Naive thymus-derived CD4-positive, alpha-beta T cell (primary cell): ENCODE measurements around the gene DMBX1. TPM values are rescaled to one million over a fixed set of nuclear protein-coding genes. Genes with fewer than 3 reads are reported as not detected.

Experiments
- ATAC-seq: fragments of 150-1000 bp; cut with Tn5 transposase; 2 replicates; pipeline ENCODE4 v1.10.0; 2021; ENCODE audit warnings: mild to moderate bottlenecking, moderate library complexity
- CTCF ChIA-PET: fragments of 350-600 bp; sonication (Branson Sonifier 250); formaldehyde crosslinking; loops from one replicate; lab custom pipeline; 2021; ENCODE audit warnings: antibody characterized with exemption; lab: Charles Lee
- POLR2A ChIA-PET: fragments of 350-600 bp; sonication (Branson Sonifier 250); formaldehyde crosslinking; loops from one replicate; lab custom pipeline; 2021; ENCODE audit warnings: antibody characterized with exemption, inconsistent platforms; lab: Charles Lee
- DNase-seq, 9 donors: peaks; one replicate each; pipeline versions ENCODE4 v3.0.0 to v3.0.0-alpha.2; 2020 to 2022; ENCODE audit warnings: mixed read lengths in 1 of 9
- H3K27ac ChIP-seq: one replicate; pipeline ENCODE4 v1.7.0; 2013; ENCODE audit warnings: mild to moderate bottlenecking, low read depth, low read length, moderate library complexity
- H3K27me3 ChIP-seq, 2 donors: one replicate each; pipeline ENCODE4 v1.7.0; 2013; ENCODE audit warnings: low read length in 2 of 2, mild to moderate bottlenecking in 2 of 2, moderate library complexity in 2 of 2; ENCODE audit not compliant: control insufficient read depth in 2 of 2, insufficient read depth in 2 of 2
- H3K36me3 ChIP-seq, 3 experiments: 1 replicate in 2 of 3; 2 replicates in 1 of 3; pipeline ENCODE4 v1.7.0; 2013; ENCODE audit warnings: low read length in 3 of 3, mild to moderate bottlenecking in 3 of 3, moderate library complexity in 1 of 3; ENCODE audit not compliant: insufficient read depth in 3 of 3, control insufficient read depth in 2 of 3
- H3K4me1 ChIP-seq, 2 donors: one replicate each; pipeline ENCODE4 v1.7.0; 2013; ENCODE audit warnings: low read length in 2 of 2, mild to moderate bottlenecking in 2 of 2, moderate library complexity in 1 of 2; ENCODE audit not compliant: control insufficient read depth in 2 of 2, insufficient read depth in 2 of 2
- H3K4me3 ChIP-seq: 2 replicates; pipeline ENCODE4 v1.7.0; 2013; ENCODE audit warnings: mild to moderate bottlenecking, low read length
- H3K9me3 ChIP-seq, 3 experiments: 1 replicate in 2 of 3; 2 replicates in 1 of 3; pipeline ENCODE4 v1.7.0; 2013; ENCODE audit warnings: low read length in 3 of 3; ENCODE audit not compliant: control insufficient read depth in 2 of 3
- H3K27ac Mint-ChIP-seq, 9 donors: one replicate each; pipeline ENCODE4 v1.8.0; 2020 to 2022; ENCODE audit warnings: mixed read lengths in 9 of 9, mild to moderate bottlenecking in 8 of 9, moderate library complexity in 5 of 9, inconsistent platforms in 2 of 9
- H3K27me3 Mint-ChIP-seq, 5 donors: one replicate each; pipeline ENCODE4 v1.8.0; 2021 to 2022; ENCODE audit warnings: mixed read lengths in 5 of 5, mild to moderate bottlenecking in 1 of 5
- H3K36me3 Mint-ChIP-seq, 5 donors: one replicate each; pipeline ENCODE4 v1.8.0; 2020 to 2022; ENCODE audit warnings: mixed read lengths in 5 of 5, mild to moderate bottlenecking in 3 of 5, inconsistent platforms in 1 of 5
- H3K4me1 Mint-ChIP-seq, 7 donors: one replicate each; pipeline ENCODE4 v1.8.0; 2020 to 2022; ENCODE audit warnings: mixed read lengths in 7 of 7, mild to moderate bottlenecking in 3 of 7, inconsistent platforms in 1 of 7
- H3K4me3 Mint-ChIP-seq, 10 donors: one replicate each; pipeline ENCODE4 v1.8.0; 2020 to 2022; ENCODE audit warnings: mild to moderate bottlenecking in 10 of 10, mixed read lengths in 10 of 10, moderate library complexity in 6 of 10, inconsistent platforms in 2 of 10
- H3K9me3 Mint-ChIP-seq, 11 donors: one replicate each; pipeline ENCODE4 v1.8.0; 2020 to 2022; ENCODE audit warnings: mixed read lengths in 11 of 11, mild to moderate bottlenecking in 4 of 11, inconsistent platforms in 1 of 11, moderate library complexity in 1 of 11
- intact Hi-C, 2 donors: fragments of 100-400 bp; cut with micrococcal nuclease; formaldehyde crosslinking; loops; one replicate each; pipeline ENCODE4 v1.15.1; 2023
- polyA plus RNA-seq, 2 donors: library from polyadenylated mRNA; unstranded; fragments of 300-500 nt; fragmentation: Illumina TruSeq; gene quantifications; one replicate each; pipeline ENCODE4 v1.2.3, GENCODE V29; 2021
- total RNA-seq, 6 experiments: library from RNA in 5 of 6; stranded (reverse) in 5 of 6; gene quantifications; 1 replicate in 5 of 6; 2 replicates in 1 of 6; pipeline ENCODE4 v1.2.3 and lab custom pipeline; 2021 to 2026

The DMBX1 gene
- total and polyA plus RNA-seq, 7 experiments from 2014 or later: not detected

- Mint-ChIP-seq H3K36me3 (no peaks in the 10 kb centered on the region), H3K4me1 (peaks cover 0 to 14% (median 0%) of the 10 kb centered on the region in 7 donors), H3K4me3 (peak overlapping the region in 1 of 10 donors; percentile 26), H3K9me3 (no peaks in the 10 kb centered on the region), H3K27me3 (peaks cover 16 to 28% (median 20%) of the 10 kb centered on the region in 5 donors), H3K27ac (peak overlapping the region in 1 of 9 donors; percentile 6)
- H3K36me3 ChIP-seq: no peaks in the 10 kb centered on the region
- CTCF ChIA-PET: interaction anchor here (0.7 kb wide), 1 partner anchor 152 kb away, joined by 3 read pairs; no protein-coding TSS in a partner anchor
- POLR2A ChIA-PET: no interaction called here
- no peak for ATAC-seq
- H3K9me3 ChIP-seq: no peaks in the 10 kb centered on the region
- no peaks in the 10 kb centered on the region for H3K27me3 ChIP-seq
- intact Hi-C loops: no loop called here
- H3K4me1 ChIP-seq: no peaks in the 10 kb centered on the region
- peak in 1 of 9 donors; percentile 33 for DNase-seq
- H3K27ac ChIP-seq: no peak overlapping the region
- no peak overlapping the region for H3K4me3 ChIP-seq
Observed at GRCh38 chr1:46522184-46522968, 32.7 kb downstream of the DMBX1 start.

DNA sequence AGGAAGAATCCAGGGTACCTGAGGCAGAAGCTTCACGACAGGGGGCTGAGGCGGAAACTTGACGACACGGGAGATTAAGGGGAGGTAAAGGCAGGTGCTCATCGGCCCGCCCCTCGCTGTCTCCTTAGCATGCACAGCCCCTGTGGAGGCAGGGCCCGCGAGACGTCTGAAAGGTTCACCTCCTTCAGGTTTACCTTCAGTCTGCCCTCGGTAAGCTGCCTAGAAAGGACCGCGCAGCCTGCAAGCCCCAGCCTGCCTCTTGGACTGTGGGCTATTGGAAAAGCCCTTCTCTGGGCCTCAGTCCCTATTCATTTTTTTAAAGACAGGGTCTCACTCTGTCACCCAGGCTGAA lies 33.3 kb downstream of the DMBX1 start:
- intact Hi-C loops: no loop called here

DNA sequence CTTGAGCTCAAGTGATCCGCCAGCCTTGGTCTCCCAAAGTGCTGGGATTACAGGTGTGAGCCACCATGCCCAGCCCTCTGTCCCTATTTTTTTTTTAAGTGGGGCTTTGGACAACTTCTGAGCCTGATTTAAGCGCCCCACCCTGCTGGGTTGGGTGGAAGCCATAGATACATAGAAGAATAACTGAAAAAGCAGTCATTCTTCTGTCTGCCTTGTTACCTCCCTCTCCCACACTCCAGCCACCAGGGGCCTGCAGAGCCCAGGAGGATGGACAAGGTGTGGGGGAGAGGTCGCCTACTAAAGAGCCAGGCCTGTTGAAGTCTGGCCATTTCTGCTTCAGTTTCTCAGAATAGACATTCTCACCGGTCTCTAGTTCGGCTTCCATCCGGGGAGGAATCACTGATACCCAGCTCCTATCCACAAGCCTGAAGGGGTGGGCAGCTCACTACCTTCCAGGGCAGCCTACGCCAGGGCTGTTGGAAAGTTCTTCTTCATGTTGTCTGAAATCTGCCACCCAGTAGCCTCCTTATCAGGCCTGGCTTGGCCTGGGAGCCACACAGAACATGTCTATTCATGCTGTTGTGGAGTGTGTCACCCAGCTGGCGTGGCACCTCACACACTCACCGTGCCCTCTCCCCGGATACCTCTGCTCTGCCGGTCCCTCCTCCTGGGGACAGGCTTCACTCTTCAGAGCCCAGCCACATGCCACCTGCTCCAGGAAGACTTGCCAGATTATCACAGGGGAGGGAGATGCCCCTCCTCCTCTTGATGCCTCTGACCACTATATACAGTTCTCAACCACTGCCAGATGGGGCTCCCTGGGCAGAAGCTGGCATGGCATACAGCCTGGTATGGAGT lies 34.1 kb downstream of the DMBX1 start:
- Histone ChIP-seq H3K4me3 (no peak overlapping the region), H3K9me3 (no peaks in the 10 kb centered on the region), H3K27ac (no peak overlapping the region), H3K27me3 (no peaks in the 10 kb centered on the region), H3K36me3 (no peaks in the 10 kb centered on the region), H3K4me1 (no peaks in the 10 kb centered on the region)
- POLR2A ChIA-PET: no interaction called here
- Mint-ChIP-seq H3K4me3 (no peak overlapping the region), H3K9me3 (no peaks in the 10 kb centered on the region), H3K27me3 (peaks cover 5 to 30% (median 25%) of the 10 kb centered on the region in 5 donors), H3K4me1 (peaks cover 0 to 25% (median 4%) of the 10 kb centered on the region in 7 donors), H3K36me3 (no peaks in the 10 kb centered on the region), H3K27ac (no peak overlapping the region)
- DNase-seq: no peak
- CTCF ChIA-PET: interaction anchor here (0.7 kb wide), 1 partner anchor 40 kb away, joined by 8 read pairs; no protein-coding TSS in a partner anchor
- intact Hi-C loops: no loop called here
- no peak for ATAC-seq

More for the DNA sequence above, 33.3 kb downstream of the DMBX1 start:
- Histone ChIP-seq H3K4me3 (no peak overlapping the region), H3K9me3 (no peaks in the 10 kb centered on the region), H3K36me3 (no peaks in the 10 kb centered on the region), H3K27ac (no peak overlapping the region), H3K4me1 (no peaks in the 10 kb centered on the region), H3K27me3 (no peaks in the 10 kb centered on the region)
- H3K27me3 Mint-ChIP-seq: peaks cover 12 to 28% (median 20%) of the 10 kb centered on the region in 5 donors
- ChIA-PET CTCF (interaction anchor here (0.7 kb wide), 1 partner anchor 40 kb away, joined by 8 read pairs; no protein-coding TSS in a partner anchor), POLR2A (no interaction called here)
- ATAC-seq (no peak), DNase-seq (no peak)
- H3K27ac Mint-ChIP-seq: no peak overlapping the region
- H3K4me1 Mint-ChIP-seq: peaks cover 0 to 17% (median 0%) of the 10 kb centered on the region in 7 donors
- no peak overlapping the region for H3K4me3 Mint-ChIP-seq
- H3K36me3 Mint-ChIP-seq: no peaks in the 10 kb centered on the region
- no peaks in the 10 kb centered on the region for H3K9me3 Mint-ChIP-seq

GRCh38 chr1:46524843-46525242 lies 35.2 kb downstream of the DMBX1 start:
- POLR2A ChIA-PET: no interaction called here

DNA sequence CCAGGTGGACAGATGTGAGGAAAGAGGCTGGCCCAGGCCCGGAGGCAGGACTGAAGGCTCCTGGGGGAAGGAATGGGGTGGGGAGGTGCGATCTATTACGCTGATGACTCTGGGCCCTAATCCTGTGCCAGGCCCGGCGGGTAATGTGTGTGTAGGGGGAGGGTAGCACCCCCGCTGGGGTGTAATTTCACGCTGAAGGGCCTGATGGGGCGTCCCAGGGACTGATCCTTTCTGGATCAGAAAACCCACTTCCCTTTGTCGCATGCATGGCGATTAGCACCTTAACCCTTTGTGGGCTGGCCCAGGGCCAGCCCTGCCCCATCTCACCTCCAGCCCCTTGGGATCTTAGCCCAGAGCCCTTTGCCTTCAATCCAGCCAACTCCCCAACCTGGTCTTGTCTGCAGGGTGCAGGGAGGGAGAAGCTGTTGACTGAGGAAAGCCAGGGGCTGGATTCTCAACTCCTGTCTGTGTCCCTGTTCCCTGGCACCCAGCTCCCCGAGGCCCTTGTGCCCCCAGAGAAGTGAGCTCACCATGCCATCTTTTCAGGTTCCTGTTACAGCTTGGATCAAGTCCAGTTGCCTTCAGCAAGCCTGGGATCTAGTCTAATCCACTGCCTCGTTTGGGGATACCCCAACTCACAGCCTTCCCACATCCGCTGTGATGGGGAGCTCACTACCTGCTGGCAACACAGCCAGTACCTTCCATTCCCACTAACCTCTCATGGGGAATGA lies 35.8 kb downstream of the DMBX1 start:
- no peaks in the 10 kb centered on the region for H3K36me3 Mint-ChIP-seq
- ChIA-PET POLR2A (no interaction called here), CTCF (interaction anchor here (1.1 to 1.7 kb wide), 2 partner anchors 12 to 15 kb away, joined by 3 to 5 read pairs; no protein-coding TSS in a partner anchor)
- H3K27me3 Mint-ChIP-seq: peaks cover 10 to 38% (median 31%) of the 10 kb centered on the region in 5 donors
- Histone ChIP-seq H3K4me3 (no peak overlapping the region), H3K27ac (no peak overlapping the region), H3K9me3 (no peaks in the 10 kb centered on the region), H3K27me3 (no peaks in the 10 kb centered on the region), H3K4me1 (no peaks in the 10 kb centered on the region), H3K36me3 (no peaks in the 10 kb centered on the region)
- no peak for DNase-seq
- intact Hi-C loops: no loop called here
- no peak overlapping the region for H3K4me3 Mint-ChIP-seq
- no peak overlapping the region for H3K27ac Mint-ChIP-seq
- H3K9me3 Mint-ChIP-seq: no peaks in the 10 kb centered on the region
- no peak for ATAC-seq
- H3K4me1 Mint-ChIP-seq: peaks cover 0 to 33% (median 4%) of the 10 kb centered on the region in 7 donors

More at GRCh38 chr1:46524843-46525242, 35.2 kb downstream of the DMBX1 start:
- DNase-seq (no peak), ATAC-seq (no peak)
- Mint-ChIP-seq H3K9me3 (no peaks in the 10 kb centered on the region), H3K27ac (no peak overlapping the region), H3K4me3 (no peak overlapping the region), H3K27me3 (peaks cover 10 to 39% (median 31%) of the 10 kb centered on the region in 5 donors), H3K36me3 (no peaks in the 10 kb centered on the region), H3K4me1 (peaks cover 0 to 33% (median 4%) of the 10 kb centered on the region in 7 donors)
- Histone ChIP-seq H3K4me1 (no peaks in the 10 kb centered on the region), H3K9me3 (no peaks in the 10 kb centered on the region), H3K27me3 (no peaks in the 10 kb centered on the region), H3K27ac (no peak overlapping the region), H3K4me3 (no peak overlapping the region), H3K36me3 (no peaks in the 10 kb centered on the region)
- intact Hi-C loops: no loop called here
- CTCF ChIA-PET: no interaction called here

DNA sequence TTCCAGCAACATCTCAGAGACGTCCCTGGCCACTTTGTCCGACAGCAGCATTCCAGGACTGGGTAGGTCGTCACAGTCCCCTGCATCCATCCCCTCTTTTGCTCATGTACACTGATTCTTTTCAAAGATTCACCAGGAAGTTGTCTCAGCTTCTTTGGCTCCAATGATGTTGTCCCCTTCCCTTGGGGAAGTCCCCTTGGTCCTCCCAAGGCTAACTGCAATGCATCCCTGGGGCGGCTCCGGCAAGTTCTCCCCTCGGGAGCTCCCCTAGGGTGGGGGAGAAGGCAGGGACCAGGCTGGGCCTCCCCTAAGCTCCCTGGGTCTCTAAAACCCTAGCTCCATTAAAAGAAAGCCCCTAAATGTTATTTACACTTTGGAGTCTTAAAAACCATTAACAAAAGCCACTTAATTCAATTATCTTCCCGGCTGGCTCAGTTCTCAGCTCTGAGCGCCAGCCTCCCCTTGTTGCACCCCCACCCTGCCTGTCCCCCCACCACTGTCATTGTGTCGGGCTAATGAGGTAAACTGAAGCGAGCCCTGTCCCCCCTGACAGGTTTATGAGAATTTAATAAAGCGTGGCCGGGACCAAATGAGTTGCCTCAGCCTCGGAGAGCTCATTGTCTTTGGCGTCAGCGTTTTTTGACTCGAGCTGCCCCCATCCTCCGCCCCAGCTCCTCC lies 36.5 kb downstream of the DMBX1 start:
- Histone ChIP-seq H3K4me1 (no peaks in the 10 kb centered on the region), H3K27ac (no peak overlapping the region), H3K9me3 (no peaks in the 10 kb centered on the region), H3K27me3 (no peaks in the 10 kb centered on the region), H3K36me3 (no peaks in the 10 kb centered on the region), H3K4me3 (no peak overlapping the region)
- Mint-ChIP-seq H3K36me3 (no peaks in the 10 kb centered on the region), H3K4me1 (peaks cover 0 to 33% (median 4%) of the 10 kb centered on the region in 7 donors), H3K4me3 (no peak overlapping the region), H3K27ac (no peak overlapping the region), H3K9me3 (no peaks in the 10 kb centered on the region), H3K27me3 (peaks cover 15 to 35% (median 31%) of the 10 kb centered on the region in 5 donors)
- no peak for ATAC-seq
- CTCF ChIA-PET: interaction anchor here (1.1 to 1.8 kb wide), 4 partner anchors 11 to 79 kb away, joined by 3 to 9 read pairs (median 4); no protein-coding TSS in a partner anchor
- POLR2A ChIA-PET: no interaction called here
- DNase-seq: no peak
- intact Hi-C loops: no loop called here
